Measurements from ENCODE around the gene G6PC2. TPM values are rescaled to one million over a fixed set of nuclear protein-coding genes. Genes with fewer than 3 reads are reported as not detected.

Gene G6PC2
- total and polyA plus RNA-seq, 8 donors = 0.55 TPM; not detected in 7

DNA sequence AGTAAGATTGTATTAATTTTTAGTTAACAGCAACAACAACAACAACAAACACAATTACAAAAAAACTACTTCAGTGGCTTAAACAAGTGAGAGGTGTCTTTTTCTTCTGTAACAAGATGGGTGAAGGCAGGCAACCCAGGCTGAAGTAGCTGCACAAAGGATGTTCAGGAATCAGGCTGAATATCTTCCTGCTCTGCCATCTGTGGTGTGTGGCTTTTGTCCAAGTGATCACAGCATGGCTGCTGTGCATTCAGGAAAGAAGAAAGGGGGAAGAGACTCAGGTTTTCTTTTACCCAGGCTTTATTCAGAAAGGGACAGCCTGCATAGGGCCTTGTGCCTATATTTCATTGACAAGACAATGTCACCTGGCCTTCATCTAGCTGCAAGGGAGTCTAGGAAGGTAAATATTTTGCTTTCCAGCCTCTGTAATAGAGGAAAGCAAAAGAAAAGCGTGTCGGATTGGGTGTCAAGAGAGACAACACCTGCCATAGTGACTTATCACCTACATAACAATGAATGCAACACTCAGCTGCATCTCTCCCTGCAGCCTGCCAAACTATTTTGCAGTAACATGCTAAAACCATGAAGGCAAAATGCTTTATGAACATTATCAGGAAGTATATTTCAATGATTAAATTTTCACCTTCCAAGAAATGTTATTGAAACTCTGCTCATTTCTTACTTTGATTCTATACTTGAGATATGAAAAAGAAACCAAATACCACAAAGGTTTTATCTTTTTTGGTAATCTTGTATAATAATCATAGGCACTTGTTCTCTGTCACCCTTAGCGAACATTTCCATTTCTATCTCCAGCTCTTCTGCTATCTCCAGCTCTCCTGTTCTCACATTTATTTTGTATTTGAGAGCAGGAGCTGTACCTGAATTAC, 14.6 kb downstream of the G6PC2 start:
- no peak for DNase-seq
- Histone ChIP-seq H3K4me3 (no peak overlapping the region), H3K4me1 (peaks cover 0 to 6% (median 2%) of the 10 kb centered on the region in 4 donors), H3K36me3 (no peaks in the 10 kb centered on the region), H3K27me3 (peaks cover 0 to 3% (median 0%) of the 10 kb centered on the region in 3 donors), H3K27ac (no peak overlapping the region), H3K9me3 (peaks cover 0 to 4% (median 2%) of the 10 kb centered on the region in 4 donors)
- intact Hi-C loops (cut with DNase I; ENCODE audit: low total_unique reads) = loop anchor here (10.0 kb wide), 1 partner anchor 571 kb away; no protein-coding TSS in a partner anchor
- no peak for TF ChIP-seq EP300 (IDR thresholded peaks at IDR 0.05)
- no peak for TF ChIP-seq POLR2AphosphoS5 (IDR thresholded peaks at IDR 0.05)
- TF ChIP-seq POLR2A (IDR thresholded peaks at IDR 0.05) = no peak
- TF ChIP-seq, protein P1, sequence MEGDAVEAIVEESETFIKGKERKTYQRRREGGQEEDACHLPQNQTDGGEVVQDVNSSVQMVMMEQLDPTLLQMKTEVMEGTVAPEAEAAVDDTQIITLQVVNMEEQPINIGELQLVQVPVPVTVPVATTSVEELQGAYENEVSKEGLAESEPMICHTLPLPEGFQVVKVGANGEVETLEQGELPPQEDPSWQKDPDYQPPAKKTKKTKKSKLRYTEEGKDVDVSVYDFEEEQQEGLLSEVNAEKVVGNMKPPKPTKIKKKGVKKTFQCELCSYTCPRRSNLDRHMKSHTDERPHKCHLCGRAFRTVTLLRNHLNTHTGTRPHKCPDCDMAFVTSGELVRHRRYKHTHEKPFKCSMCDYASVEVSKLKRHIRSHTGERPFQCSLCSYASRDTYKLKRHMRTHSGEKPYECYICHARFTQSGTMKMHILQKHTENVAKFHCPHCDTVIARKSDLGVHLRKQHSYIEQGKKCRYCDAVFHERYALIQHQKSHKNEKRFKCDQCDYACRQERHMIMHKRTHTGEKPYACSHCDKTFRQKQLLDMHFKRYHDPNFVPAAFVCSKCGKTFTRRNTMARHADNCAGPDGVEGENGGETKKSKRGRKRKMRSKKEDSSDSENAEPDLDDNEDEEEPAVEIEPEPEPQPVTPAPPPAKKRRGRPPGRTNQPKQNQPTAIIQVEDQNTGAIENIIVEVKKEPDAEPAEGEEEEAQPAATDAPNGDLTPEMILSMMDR (IDR thresholded peaks at IDR 0.05) = no peak
- WGBS, 5 donors = 87 to 97% (median 90%) methylated on average over 3 of the region's 3 CpGs

DNA sequence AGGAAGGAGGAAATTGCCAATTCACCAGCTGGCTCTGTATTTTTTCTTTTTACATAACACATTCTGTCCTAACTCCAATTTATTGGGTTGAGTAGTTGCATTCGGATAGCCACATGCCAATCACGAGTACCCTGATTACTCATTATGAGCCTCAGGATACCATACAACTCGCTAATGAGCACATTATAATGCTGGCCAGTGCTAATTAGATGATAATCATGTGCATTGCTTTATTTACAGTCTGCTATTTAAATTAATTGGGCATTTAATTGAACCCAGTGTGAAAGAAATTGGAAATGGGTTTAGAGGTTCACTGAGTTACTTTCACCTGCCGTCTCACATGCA, 15.2 kb downstream of the G6PC2 start:
- Histone ChIP-seq H3K9me3 (peaks cover 0 to 4% (median 2%) of the 10 kb centered on the region in 4 donors), H3K4me3 (no peak overlapping the region), H3K4me1 (peaks cover 0 to 6% (median 2%) of the 10 kb centered on the region in 4 donors), H3K27me3 (peaks cover 0 to 3% (median 0%) of the 10 kb centered on the region in 3 donors), H3K27ac (no peak overlapping the region), H3K36me3 (no peaks in the 10 kb centered on the region)
- no peak for TF ChIP-seq EP300 (IDR thresholded peaks at IDR 0.05)
- no peak for TF ChIP-seq POLR2A (IDR thresholded peaks at IDR 0.05)
- TF ChIP-seq POLR2AphosphoS5 (IDR thresholded peaks at IDR 0.05) = no peak
- TF ChIP-seq, protein P1 (IDR thresholded peaks at IDR 0.05) = no peak
- DNase-seq = no peak
- intact Hi-C loops (cut with DNase I; ENCODE audit: low total_unique reads) = loop anchor here (10.0 kb wide), 1 partner anchor 572 kb away; no protein-coding TSS in a partner anchor
- WGBS, 5 donors = 83 to 93% (median 90%) methylated on average over 4 of the region's 4 CpGs

DNA sequence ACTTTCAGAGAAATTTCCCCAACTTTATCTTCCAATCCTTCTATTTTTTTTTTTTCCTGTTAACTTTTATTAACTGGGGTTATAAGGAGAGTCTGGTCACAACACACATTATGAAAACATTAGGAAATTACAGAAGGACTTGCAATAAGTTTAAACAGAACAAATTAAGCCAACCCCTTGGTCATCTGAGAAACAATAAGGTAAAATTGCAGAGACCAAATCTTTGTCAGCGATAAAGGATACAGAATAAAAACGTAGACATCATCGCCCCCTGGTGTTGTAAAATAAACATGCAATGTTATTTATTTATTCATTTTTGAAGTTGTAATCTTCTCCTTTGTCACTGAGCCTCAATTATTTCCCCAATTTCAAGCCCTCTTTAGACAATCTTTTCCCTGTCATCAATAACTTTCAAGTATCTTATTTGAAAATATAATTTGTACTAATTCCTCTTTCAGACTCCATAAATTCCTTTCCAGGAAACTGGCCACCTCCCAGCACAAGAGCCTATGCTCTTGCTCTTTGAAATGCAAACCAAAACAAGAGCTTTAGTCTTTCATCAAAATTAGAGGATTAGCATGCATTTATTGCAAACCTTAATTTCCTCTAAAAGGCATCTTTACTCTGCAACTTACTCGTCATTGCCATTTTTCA, 19.5 kb downstream of the G6PC2 start:
- Histone ChIP-seq H3K4me3 (no peak overlapping the region), H3K27me3 (no peaks in the 10 kb centered on the region), H3K27ac (no peak overlapping the region), H3K4me1 (no peaks in the 10 kb centered on the region), H3K9me3 (peaks cover 0 to 2% (median under 1%) of the 10 kb centered on the region in 4 donors), H3K36me3 (no peaks in the 10 kb centered on the region)
- whole genome bisulfite sequencing, 5 donors = 17 to 23% (median 19%) methylated on average over 4 of the region's 4 CpGs
- no peak for TF ChIP-seq EP300 (IDR thresholded peaks at IDR 0.05)
- TF ChIP-seq, protein P1 (IDR thresholded peaks at IDR 0.05) = peak in 4 of 7 experiments; percentile 24 to 66 (median 62)
- DNase-seq = peak in 1 of 2 donors; percentile 60
- intact Hi-C loops (cut with DNase I; ENCODE audit: low total_unique reads) = no loop called here

DNA sequence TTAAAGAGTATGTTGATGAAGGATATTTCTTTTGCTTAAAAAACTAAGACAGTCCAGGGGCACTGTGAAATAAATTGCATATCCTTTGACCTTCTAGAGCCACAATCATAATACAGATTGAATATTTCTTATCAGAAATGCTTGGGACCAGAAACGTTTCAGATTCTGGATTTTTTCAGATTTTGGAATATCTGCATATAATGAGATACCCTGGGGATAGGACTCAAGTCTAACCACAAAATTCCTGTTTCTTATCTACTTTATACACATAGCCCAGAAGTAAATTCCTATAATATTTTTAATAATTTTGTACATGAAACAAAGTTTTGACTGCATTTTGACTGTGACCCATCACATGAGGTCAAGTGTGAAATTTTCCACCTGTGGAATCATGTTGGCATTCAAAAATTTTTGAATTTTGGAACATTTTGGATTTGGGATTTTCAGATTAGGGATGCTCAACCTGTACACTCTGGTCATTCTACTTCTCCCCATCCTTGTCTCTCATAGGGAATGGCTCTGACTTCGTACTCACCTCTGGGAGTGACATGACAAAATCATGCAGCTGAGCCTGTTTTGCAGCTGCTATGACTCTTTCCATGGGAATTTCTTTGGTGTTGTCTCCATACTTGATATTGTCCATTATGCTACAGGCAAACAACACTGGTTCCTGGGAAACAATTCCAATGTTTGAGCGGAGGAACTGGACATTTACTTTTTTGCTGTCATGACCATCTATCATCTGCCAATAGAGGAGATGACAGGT, 25.7 kb downstream of the G6PC2 start:
- intact Hi-C loops (cut with DNase I; ENCODE audit: low total_unique reads) = no loop called here
- TF ChIP-seq POLR2AphosphoS5 (IDR thresholded peaks at IDR 0.05) (no peak), POLR2A (IDR thresholded peaks at IDR 0.05) (no peak), EP300 (IDR thresholded peaks at IDR 0.05) (no peak)
- TF ChIP-seq, protein P1 (IDR thresholded peaks at IDR 0.05) = no peak
- WGBS, 5 donors = 64 to 73% (median 68%) methylated on average over 3 of the region's 3 CpGs
- no peak overlapping the region for H3K27ac ChIP-seq
- H3K36me3 ChIP-seq = no peaks in the 10 kb centered on the region
- H3K4me1 ChIP-seq = no peaks in the 10 kb centered on the region
- H3K27me3 ChIP-seq = no peaks in the 10 kb centered on the region
- DNase-seq = no peak
- H3K4me3 ChIP-seq = no peak overlapping the region
- H3K9me3 ChIP-seq = no peaks in the 10 kb centered on the region

Measured in stomach (tissue), 9 donors.